HepG2 (cell line): ENCODE measurements around the gene FIBP. TPM values are rescaled to one million over a fixed set of nuclear protein-coding genes. Genes with fewer than 3 reads are reported as not detected.
A peak's percentile ranks its signal among the peaks of the same experiment; 100 is the strongest.

Experiments
- AGO2 ChIP-seq: fragments of 200-400 bp; formaldehyde crosslinking; optimal IDR thresholded peaks from 2 replicates; pipeline ENCODE3; 2017; ENCODE audit warnings: mild to moderate bottlenecking, low read depth, low read length, moderate library complexity
- ARHGAP35 ChIP-seq: sonication (generic); formaldehyde crosslinking; IDR thresholded peaks from 2 replicates; pipeline ENCODE4 v1.9.0; 2022; ENCODE audit warnings: mild to moderate bottlenecking, inconsistent platforms, moderate library complexity, missing genetic modification reagents, borderline replicate concordance
- HMGXB3 ChIP-seq: sonication (generic); formaldehyde crosslinking; IDR thresholded peaks from 2 replicates; pipeline ENCODE4 v1.4.0; 2020; ENCODE audit warnings: missing genetic modification reagents, borderline replicate concordance
- HNRNPK ChIP-seq: fragments of 200-400 bp; formaldehyde crosslinking; IDR thresholded peaks from 2 replicates; pipeline ENCODE4 v1.6.1; 2018; ENCODE audit warnings: low read length, low read depth, moderate library complexity, mild to moderate bottlenecking; ENCODE audit not compliant: poor library complexity, severe bottlenecking
- HOXA9 ChIP-seq: sonication (generic); formaldehyde crosslinking; IDR thresholded peaks from 2 replicates; pipeline ENCODE4 v1.8.1; 2022; ENCODE audit warnings: missing genetic modification reagents, mild to moderate bottlenecking, moderate library complexity, borderline replicate concordance
- KDM2A ChIP-seq: sonication (generic); formaldehyde crosslinking; IDR thresholded peaks from 2 replicates; pipeline ENCODE4 v1.4.0; 2020; ENCODE audit warnings: low read depth, missing genetic modification reagents, borderline replicate concordance
- NFE2L1 ChIP-seq: sonication (generic); formaldehyde crosslinking; IDR thresholded peaks from 2 replicates; pipeline ENCODE4 v1.4.0; 2020; ENCODE audit warnings: missing genetic modification reagents, mild to moderate bottlenecking, borderline replicate concordance
- PCBP2 ChIP-seq: fragments of 200-400 bp; formaldehyde crosslinking; optimal IDR thresholded peaks from 2 replicates; pipeline ENCODE3; 2018; ENCODE audit warnings: low read length, low read depth; ENCODE audit not compliant: poor library complexity, severe bottlenecking
- POGK ChIP-seq: sonication (generic); formaldehyde crosslinking; conservative IDR thresholded peaks from 2 replicates; pipeline ENCODE4 v1.8.0; 2022; ENCODE audit warnings: mild to moderate bottlenecking, moderate library complexity, missing genetic modification reagents
- RFXAP ChIP-seq: sonication (generic); formaldehyde crosslinking; IDR thresholded peaks from 2 replicates; pipeline ENCODE4 v1.4.0; 2020; ENCODE audit warnings: missing genetic modification reagents, borderline replicate concordance
- SNRNP70 ChIP-seq: fragments of 200-400 bp; formaldehyde crosslinking; IDR thresholded peaks from 2 replicates; pipeline ENCODE4 v1.6.1; 2017; ENCODE audit warnings: mild to moderate bottlenecking, low read depth, low read length, moderate library complexity
- SSRP1 ChIP-seq: IDR thresholded peaks from 2 replicates; pipeline ENCODE4 v1.6.1; 2016; ENCODE audit warnings: control low read depth
- TARDBP ChIP-seq: sonication (generic); formaldehyde crosslinking; IDR thresholded peaks from 2 replicates; pipeline ENCODE4 v1.8.0; 2022; ENCODE audit warnings: mild to moderate bottlenecking, missing genetic modification reagents
- TBP ChIP-seq: sonication (generic); formaldehyde crosslinking; IDR thresholded peaks from 2 replicates; pipeline ENCODE4 v1.5.0; 2020; ENCODE audit warnings: missing genetic modification reagents
- U2AF2 ChIP-seq: fragments of 200-400 bp; formaldehyde crosslinking; IDR thresholded peaks from 2 replicates; pipeline ENCODE4 v1.6.1; 2017; ENCODE audit warnings: low read depth, mild to moderate bottlenecking, low read length
- XRCC5 ChIP-seq: fragments of 200-400 bp; formaldehyde crosslinking; optimal IDR thresholded peaks from 2 replicates; pipeline ENCODE3; 2017; ENCODE audit warnings: mild to moderate bottlenecking, low read length
- ZFYVE20 ChIP-seq: sonication (generic); formaldehyde crosslinking; IDR thresholded peaks from 2 replicates; pipeline ENCODE4 v1.8.0; 2023; ENCODE audit warnings: low read depth, mild to moderate bottlenecking, moderate library complexity, missing genetic modification reagents, borderline replicate concordance
- ZNF12 ChIP-seq: sonication (generic); formaldehyde crosslinking; IDR thresholded peaks from 2 replicates; pipeline ENCODE4 v1.5.0; 2020; ENCODE audit warnings: missing genetic modification reagents
- ZNF543 ChIP-seq: sonication (generic); formaldehyde crosslinking; IDR thresholded peaks from 2 replicates; pipeline ENCODE4 v1.4.0; 2020; ENCODE audit warnings: mild to moderate bottlenecking, missing genetic modification reagents
- ZNF619 ChIP-seq: sonication (generic); formaldehyde crosslinking; IDR thresholded peaks from 2 replicates; pipeline ENCODE4 v1.4.0; 2020; ENCODE audit warnings: mild to moderate bottlenecking, missing genetic modification reagents
- ZNF660 ChIP-seq: sonication (generic); formaldehyde crosslinking; IDR thresholded peaks from 2 replicates; pipeline ENCODE4 v1.5.1; 2020; ENCODE audit warnings: mild to moderate bottlenecking, low read depth, missing genetic modification reagents, borderline replicate concordance
- polyA plus RNA-seq, 8 experiments: library from polyadenylated mRNA; depleted of rRNA in 3 of 8; stranded (reverse) in 7 of 8; unstranded in 1 of 8; fragments of >200 nt; fragmentation: Illumina TruSeq in 4 of 8; extraction: Trizol in 4 of 8; gene quantifications; 2 replicates each; pipeline versions ENCODE4 v1.2.1 to v1.2.3, GENCODE V29; 2011 to 2016; ENCODE audit warnings: low read depth in 4 of 8, missing spikeins in 1 of 8, mixed read lengths in 1 of 8; ENCODE audit not compliant: insufficient read depth in 1 of 8
- total RNA-seq, 5 experiments: library from RNA; depleted of rRNA; stranded (reverse); fragments of >200 nt; fragmentation: Illumina TruSeq; extraction: Trizol; gene quantifications; 2 replicates each; pipeline ENCODE4 v1.2.3, GENCODE V29; 2016; ENCODE audit warnings: low read depth in 1 of 5
- TF ChIP-seq, protein P1 (sequence below): sonication (generic); formaldehyde crosslinking; IDR thresholded peaks from 2 replicates; pipeline ENCODE4 v1.8.1; 2023; ENCODE audit warnings: mild to moderate bottlenecking, moderate library complexity, missing genetic modification reagents

Gene FIBP
- total and polyA plus RNA-seq, 2 of the 13 experiments (the other 11 are each of a cell fraction or from before 2014, with no cell fraction given): 42.9 to 62.1 TPM

DNA sequence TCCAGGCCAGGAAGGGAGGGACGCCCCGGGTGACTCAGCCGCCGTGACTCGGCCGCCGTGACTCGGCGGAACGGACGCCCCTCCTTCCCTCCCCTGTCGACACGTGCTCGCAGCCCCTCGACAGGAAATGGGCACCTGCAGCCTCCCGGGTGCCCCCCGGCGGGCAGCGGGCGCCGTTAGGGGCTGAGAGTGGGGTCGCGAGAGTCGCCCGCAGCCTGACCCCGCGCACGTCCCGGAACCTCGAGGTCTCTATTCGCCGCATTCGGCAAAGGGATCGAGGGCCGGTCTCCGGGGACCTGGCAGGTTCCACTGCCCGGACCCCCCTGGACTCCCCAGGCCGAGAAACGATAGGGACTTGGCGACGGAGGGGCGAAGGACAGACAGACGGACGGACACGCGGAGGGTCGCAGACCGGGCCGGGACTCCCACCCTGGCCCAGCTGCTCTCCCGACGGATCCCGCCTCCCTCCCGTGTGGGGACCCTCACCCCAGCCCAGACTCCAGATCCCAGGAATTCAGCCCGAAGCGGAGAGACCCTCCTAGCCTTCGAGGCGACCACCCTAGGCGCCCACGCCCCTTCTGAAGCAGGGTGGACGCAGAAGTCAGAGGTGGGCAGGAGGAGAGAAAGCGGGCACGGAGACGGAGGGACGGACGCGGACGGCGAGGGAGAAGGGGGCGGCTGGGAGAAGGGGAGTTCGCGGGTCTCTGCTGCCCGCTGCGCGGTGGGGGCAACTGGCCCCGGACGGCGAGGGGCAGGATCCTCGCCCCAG lies 11.3 kb upstream of the FIBP start (continued):
- TF ChIP-seq HMGXB3 (CRISPR knock-in tag) (no peak), NFE2L1 (CRISPR knock-in tag) (no peak), PCBP2 (no peak), ARHGAP35 (CRISPR knock-in tag) (peak; percentile 93; the same call in 1 of the 2 replicates), HOXA9 (CRISPR knock-in tag) (0 out of 2 replicates have a peak, but pooled peaks have one; percentile 74), ZFYVE20 (CRISPR knock-in tag) (no peak), POGK (no peak; the same call in 1 of the 2 replicates), AGO2 (peak; percentile 81), ZNF660 (CRISPR knock-in tag) (no peak), SNRNP70 (no peak), SSRP1 (CRISPR knock-in tag) (0 out of 2 replicates have a peak, but pooled peaks have one; percentile 57), XRCC5 (no peak), KDM2A (CRISPR knock-in tag) (peak; percentile 85), ZNF12 (CRISPR knock-in tag) (no peak), ZNF619 (CRISPR knock-in tag) (no peak), TBP (CRISPR knock-in tag) (no peak), HNRNPK (peak; percentile 3), RFXAP (CRISPR knock-in tag) (no peak), ZNF543 (CRISPR knock-in tag) (peak; percentile 56; the same call in 1 of the 2 replicates), TARDBP (CRISPR knock-in tag) (peak; percentile 63; the same call in 1 of the 2 replicates), U2AF2 (no peak)
- TF ChIP-seq, protein P1, sequence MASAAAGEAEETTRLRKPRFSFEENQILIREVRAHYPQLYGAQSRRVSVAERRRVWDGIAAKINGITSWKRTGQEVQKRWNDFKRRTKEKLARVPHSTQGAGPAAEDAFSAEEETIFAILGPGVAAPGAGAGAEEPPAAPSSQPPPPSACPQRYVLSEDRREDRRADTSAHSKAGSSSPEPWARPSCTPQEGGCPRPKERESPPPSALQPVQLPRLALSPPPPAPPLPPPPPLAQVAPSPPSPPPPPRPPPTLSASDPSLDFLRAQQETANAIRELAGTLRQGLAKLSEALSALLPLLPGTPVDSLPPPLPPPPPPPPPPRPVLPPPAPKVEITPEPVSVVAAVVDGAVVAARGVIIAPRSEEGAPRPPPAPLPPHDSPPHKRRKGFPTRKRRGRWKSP: peak; percentile 51; the same call in 1 of the 2 replicates
